Hair follicle dermal papilla cell (primary cell): ENCODE data around the gene CCDC187. TPM values are rescaled to one million over a fixed set of nuclear protein-coding genes. Genes with fewer than 3 reads are reported as not detected.

Experiments
- total RNA-seq: library from RNA; depleted of rRNA; stranded (reverse); fragments of >200 nt; gene quantifications from 2 replicates; pipeline ENCODE4 v1.2.3, GENCODE V29; 2012

CCDC187 gene
- not detected in 2 replicates for total RNA-seq

GRCh38 chr9:136303825-136304416 lies at the start of gene CCDC187:
TSS of gene CCDC187 (minus strand) at chr9:136304094. CDS start at chr9:136303830, 264 bp downstream.

GRCh38 chr9:136327304-136327974 lies 23.5 kb upstream of the CCDC187 start, which contains the start of gene GPSM1:
TSS of gene GPSM1 (plus strand) at chr9:136327539. CDS start at chr9:136327696, 157 bp downstream.

GRCh38 chr9:136245219-136246150 lies 58.4 kb downstream of the CCDC187 start, which contains the start of gene QSOX2:
TSS of gene QSOX2 (minus strand) at chr9:136245812. CDS start at chr9:136245803, 9 bp downstream.

GRCh38 chr9:136204838-136205706 lies 98.8 kb downstream of the CCDC187 start, which contains the start of gene LHX3:
TSS of gene LHX3 (minus strand) at chr9:136205128. CDS start at chr9:136205012, 116 bp downstream.

Other genes with a start within 250 kb of the CCDC187 start
- gene NACC2, start 208.8 kb downstream of the CCDC187 start, total RNA-seq, result 32.0 and 35.1 TPM in 2 replicates
- gene TMEM250, start 185.2 kb downstream of the CCDC187 start, total RNA-seq, result 55.0 and 65.7 TPM in 2 replicates
- gene LHX3, start 99.0 kb downstream of the CCDC187 start, total RNA-seq, result not detected in 2 replicates
- 10.9 and 11.5 TPM in 2 replicates for gene QSOX2, start 58.3 kb downstream of the CCDC187 start, total RNA-seq
- gene GPSM1, start 23.4 kb upstream of the CCDC187 start, total RNA-seq, result 74.6 and 85.5 TPM in 2 replicates
- 6.0 and 8.8 TPM in 2 replicates for gene DNLZ, start 59.6 kb upstream of the CCDC187 start, total RNA-seq
- gene CARD9, start 69.6 kb upstream of the CCDC187 start, total RNA-seq, result 2.9 and 3.2 TPM in 2 replicates
- 9.0 and 9.1 TPM in 2 replicates for gene SNAPC4, start 96.1 kb upstream of the CCDC187 start, total RNA-seq
- 26.2 and 33.1 TPM in 2 replicates for gene ENTR1, start 106.5 kb upstream of the CCDC187 start, total RNA-seq
- 36.7 and 37.3 TPM in 2 replicates for gene PMPCA, start 106.6 kb upstream of the CCDC187 start, total RNA-seq
- gene INPP5E, start 135.8 kb upstream of the CCDC187 start, total RNA-seq, result 11.9 and 13.1 TPM in 2 replicates
- gene SEC16A, start 178.9 kb upstream of the CCDC187 start, total RNA-seq, result 43.7 and 53.5 TPM in 2 replicates
- gene NOTCH1, start 242.0 kb upstream of the CCDC187 start, total RNA-seq, result 8.4 and 15.1 TPM in 2 replicates